ENCODE data around the gene RAB12. TPM values are rescaled to one million over a fixed set of nuclear protein-coding genes. Genes with fewer than 3 reads are reported as not detected.

Gene RAB12
- total and polyA plus RNA-seq, 2 of the 8 experiments (the other 6 are each of a cell fraction or from before 2014, with no cell fraction given) = 19.7 to 45.9 TPM

DNA sequence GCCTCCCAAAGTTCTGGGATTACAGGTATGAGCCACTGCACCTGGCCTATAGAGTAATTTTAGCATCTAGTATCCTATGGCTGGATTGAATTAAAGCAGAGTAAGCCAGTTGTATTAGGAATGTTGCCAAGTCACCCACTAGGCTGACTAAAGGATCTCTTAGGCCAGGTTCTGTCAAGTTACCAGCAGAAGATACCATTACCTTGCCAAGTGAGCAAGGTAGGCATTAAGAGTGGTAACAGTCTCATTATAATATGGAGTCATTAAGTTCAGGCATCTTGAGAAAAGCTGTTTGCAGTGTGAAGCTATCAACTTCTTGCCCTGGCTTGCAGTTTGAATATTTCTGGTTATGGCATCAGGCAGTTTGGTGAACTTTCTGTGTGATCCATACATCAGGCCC lies 59.1 kb downstream of the RAB12 start:
- FAIRE-seq (no peak), DNase-seq (ENCODE audit: low read depth in 1 of 2, low spot score in 2 of 2) (no peak)
- ChIA-PET CTCF (ENCODE audit: partially characterized antibody) (interaction anchor here (1.2 to 1.6 kb wide), 2 partner anchors 13 to 35 kb away, joined by 3 to 4 read pairs; no protein-coding TSS in a partner anchor), POLR2A (ENCODE audit: partially characterized antibody) (interaction anchor here (0.7 kb wide), 1 partner anchor 18 kb away, joined by 4 read pairs; no protein-coding TSS in a partner anchor)
- Histone ChIP-seq H3K23ac (ENCODE audit: insufficient read length) (no peak overlapping the region), H3K4me1 (replicated peaks in 1 of 4; ENCODE audit: control insufficient read depth in 3 of 4, insufficient read depth in 4 of 4, low read length in 3 of 4) (peaks cover 0 to 2% (median under 1%) of the 10 kb centered on the region in 4 experiments; a peak in 3 of 7 replicates), H3K36me3 (ENCODE audit: control insufficient read depth in 2 of 4, insufficient read depth in 4 of 4, low read length in 3 of 4) (no peaks in the 10 kb centered on the region), H3K27ac (ENCODE audit: low read depth, low read length) (no peak overlapping the region), H2BK15ac (ENCODE audit: low read length) (no peak overlapping the region), H3K14ac (ENCODE audit: insufficient read length) (no peak overlapping the region), H2AFZ (ENCODE audit: low read length) (no peak overlapping the region), H4K5ac (ENCODE audit: insufficient read length, low read depth, low read length) (no peak overlapping the region), H3K56ac (replicated peaks; ENCODE audit: insufficient read length, low read depth, low read length) (no peak overlapping the region), H2BK5ac (ENCODE audit: low read depth, low read length) (no peak overlapping the region), H2BK120ac (replicated peaks; ENCODE audit: low read depth, low read length) (no peak overlapping the region), H3K4me2 (ENCODE audit: insufficient read depth in 1 of 2, low read depth in 2 of 2, low read length in 2 of 2) (no peak overlapping the region), H3K23me2 (ENCODE audit: low read depth, low read length) (no peaks in the 10 kb centered on the region), H3K9me3 (ENCODE audit: insufficient read depth in 2 of 2, low read depth in 1 of 2, low read length in 1 of 2) (no peaks in the 10 kb centered on the region), H2BK12ac (ENCODE audit: low read depth, low read length) (no peak overlapping the region), H4K20me1 (replicated peaks in 1 of 2; ENCODE audit: control insufficient read depth in 1 of 2, insufficient read depth in 2 of 2, low read length in 2 of 2) (no peaks in the 10 kb centered on the region), H3K4ac (replicated peaks; ENCODE audit: insufficient read length, low read depth, low read length) (no peak overlapping the region), H3K79me1 (ENCODE audit: low read depth, low read length) (no peaks in the 10 kb centered on the region), H2AK5ac (ENCODE audit: low read depth, low read length) (no peak overlapping the region), H4K8ac (ENCODE audit: extremely low read depth, insufficient read depth, low read length) (no peak overlapping the region), H4K91ac (replicated peaks; ENCODE audit: insufficient read length, low read length) (no peak overlapping the region), H3K79me2 (ENCODE audit: control insufficient read depth in 1 of 2, insufficient read depth in 2 of 2, low read length in 2 of 2) (no peaks in the 10 kb centered on the region), H3K9ac (replicated peaks in 1 of 4; ENCODE audit: extremely low read depth in 1 of 4, low read depth in 3 of 4, low read length in 3 of 4) (no peak overlapping the region), H3K27me3 (replicated peaks in 1 of 4; ENCODE audit: control insufficient read depth in 3 of 4, extremely low read depth in 1 of 4, insufficient read depth in 3 of 4, low read length in 3 of 4) (no peaks in the 10 kb centered on the region), H3K18ac (ENCODE audit: extremely low read depth, low read length) (no peak overlapping the region), H2BK20ac (ENCODE audit: low read length) (no peak overlapping the region), H3K4me3 (ENCODE audit: extremely low read depth in 1 of 4, insufficient read depth in 2 of 4, low read depth in 3 of 4, low read length in 4 of 4) (no peak overlapping the region)
- no peak for TF ChIP-seq CEBPB (IDR thresholded peaks at IDR 0.05; ENCODE audit: low read depth, low read length)
- TF ChIP-seq, protein P1, sequence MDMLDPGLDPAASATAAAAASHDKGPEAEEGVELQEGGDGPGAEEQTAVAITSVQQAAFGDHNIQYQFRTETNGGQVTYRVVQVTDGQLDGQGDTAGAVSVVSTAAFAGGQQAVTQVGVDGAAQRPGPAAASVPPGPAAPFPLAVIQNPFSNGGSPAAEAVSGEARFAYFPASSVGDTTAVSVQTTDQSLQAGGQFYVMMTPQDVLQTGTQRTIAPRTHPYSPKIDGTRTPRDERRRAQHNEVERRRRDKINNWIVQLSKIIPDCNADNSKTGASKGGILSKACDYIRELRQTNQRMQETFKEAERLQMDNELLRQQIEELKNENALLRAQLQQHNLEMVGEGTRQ (IDR thresholded peaks at IDR 0.05; ENCODE audit: low read length) = no peak
- TF ChIP-seq PHF8 (conservative IDR thresholded peaks at IDR 0.05; ENCODE audit: low read depth, low read length) = no peak
- no peak for TF ChIP-seq RXRA (IDR thresholded peaks at IDR 0.05; ENCODE audit: insufficient read depth, low read depth, low read length)
- TF ChIP-seq SUZ12 (IDR thresholded peaks at IDR 0.05; ENCODE audit: low read length) = no peak
- TF ChIP-seq CBX8 (IDR thresholded peaks at IDR 0.05; ENCODE audit: borderline replicate concordance, low read depth, low read length) = no peak
- TF ChIP-seq SP2 (IDR thresholded peaks at IDR 0.05; ENCODE audit: low read length) = no peak
- TF ChIP-seq SRF (IDR thresholded peaks at IDR 0.05; ENCODE audit: low read depth, low read length) = no peak
